ENCODE measurements around the gene PDZD4.

The PDZD4 gene

DNA sequence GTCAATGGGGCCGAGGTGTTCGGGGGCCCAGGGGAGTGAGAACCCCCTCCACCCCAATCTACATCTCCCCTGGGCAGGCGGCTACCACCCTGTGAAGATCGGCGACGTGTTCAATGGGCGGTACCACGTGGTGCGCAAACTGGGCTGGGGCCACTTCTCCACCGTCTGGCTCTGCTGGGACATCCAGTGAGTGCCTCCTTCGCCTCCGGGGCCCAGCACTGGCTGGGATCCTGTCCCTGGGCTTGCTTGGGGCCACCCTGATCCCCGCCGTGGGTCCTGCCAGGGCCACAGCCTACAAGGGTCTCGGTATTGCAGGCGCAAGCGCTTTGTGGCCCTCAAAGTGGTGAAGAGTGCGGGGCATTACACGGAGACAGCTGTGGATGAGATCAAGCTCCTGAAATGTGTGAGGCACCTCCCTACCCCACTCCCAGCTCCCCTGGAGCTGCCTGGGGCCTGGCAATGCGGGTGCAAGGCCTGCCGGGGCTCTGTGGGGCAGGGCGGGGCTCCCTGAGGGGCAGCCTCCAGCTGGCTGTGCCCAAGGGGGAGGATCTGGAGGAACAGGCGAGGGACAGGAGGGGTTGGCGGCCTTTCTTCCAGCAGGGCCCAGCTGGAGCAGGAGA is 48.8 kb downstream of the PDZD4 start:
- peaks cover 3% of the 10 kb centered on the region for H3K4me1 Mint-ChIP-seq (ENCODE audit: low read depth)
- H3K36me3 Mint-ChIP-seq (ENCODE audit: low read depth) = peaks cover 18% of the 10 kb centered on the region
- H3K4me3 Mint-ChIP-seq = no peak overlapping the region
- H3K27me3 Mint-ChIP-seq = peaks cover 17% of the 10 kb centered on the region
- DNase-seq = no peak
- H3K27ac Mint-ChIP-seq = no peak overlapping the region
- no peaks in the 10 kb centered on the region for H3K9me3 Mint-ChIP-seq

DNA sequence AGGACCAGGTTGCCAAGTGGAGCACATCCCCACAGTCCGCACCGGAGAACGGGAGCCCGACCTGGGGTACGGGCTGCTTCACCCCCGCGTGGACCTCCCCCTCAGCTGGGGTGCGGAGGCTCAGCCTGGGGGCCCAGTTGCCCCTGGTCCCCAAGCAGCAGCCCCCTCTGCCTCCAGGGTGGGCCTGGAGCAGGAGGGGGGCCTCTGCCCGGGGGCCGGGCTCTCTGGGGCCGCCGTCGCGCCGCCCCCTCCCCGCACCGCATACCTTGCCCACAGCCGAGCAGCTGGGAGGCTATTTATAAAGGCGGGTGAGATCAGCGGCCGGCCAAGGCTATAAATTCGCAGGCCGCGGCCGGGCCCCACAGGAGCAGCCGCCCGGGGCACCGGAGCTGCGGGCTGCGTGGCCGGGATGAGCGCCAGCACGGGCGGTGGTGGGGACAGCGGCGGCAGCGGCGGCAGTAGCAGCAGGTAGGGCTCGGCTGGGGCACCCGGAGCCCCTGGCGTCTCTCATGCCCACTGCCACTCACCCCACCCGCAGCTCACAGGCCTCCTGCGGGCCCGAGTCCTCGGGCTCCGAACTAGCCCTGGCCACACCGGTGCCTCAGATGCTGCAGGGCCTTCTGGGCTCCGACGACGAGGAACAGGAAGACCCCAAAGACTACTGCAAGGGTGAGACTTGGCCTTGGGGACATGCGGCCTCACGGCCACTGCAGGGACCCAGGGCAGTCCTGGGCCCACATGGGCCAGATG is 49.5 kb downstream of the PDZD4 start, which contains the start of gene SRPK3:
SRPK3 (plus strand) TSS at position 364 of the 750 bp plus-strand sequence; CDS start at position 410, 46 bp downstream.
- H3K4me3 Mint-ChIP-seq = no peak within 1 kb of the TSS
- no peak for DNase-seq
- no peaks in the 10 kb centered on the region for H3K9me3 Mint-ChIP-seq
- peaks cover 3% of the 10 kb centered on the region for H3K4me1 Mint-ChIP-seq (ENCODE audit: low read depth)
- H3K27me3 Mint-ChIP-seq = peaks cover 17% of the 10 kb centered on the region
- peaks cover 11% of the 10 kb centered on the region for H3K36me3 Mint-ChIP-seq (ENCODE audit: low read depth)
- H3K27ac Mint-ChIP-seq = no peak within 1 kb of the TSS

DNA sequence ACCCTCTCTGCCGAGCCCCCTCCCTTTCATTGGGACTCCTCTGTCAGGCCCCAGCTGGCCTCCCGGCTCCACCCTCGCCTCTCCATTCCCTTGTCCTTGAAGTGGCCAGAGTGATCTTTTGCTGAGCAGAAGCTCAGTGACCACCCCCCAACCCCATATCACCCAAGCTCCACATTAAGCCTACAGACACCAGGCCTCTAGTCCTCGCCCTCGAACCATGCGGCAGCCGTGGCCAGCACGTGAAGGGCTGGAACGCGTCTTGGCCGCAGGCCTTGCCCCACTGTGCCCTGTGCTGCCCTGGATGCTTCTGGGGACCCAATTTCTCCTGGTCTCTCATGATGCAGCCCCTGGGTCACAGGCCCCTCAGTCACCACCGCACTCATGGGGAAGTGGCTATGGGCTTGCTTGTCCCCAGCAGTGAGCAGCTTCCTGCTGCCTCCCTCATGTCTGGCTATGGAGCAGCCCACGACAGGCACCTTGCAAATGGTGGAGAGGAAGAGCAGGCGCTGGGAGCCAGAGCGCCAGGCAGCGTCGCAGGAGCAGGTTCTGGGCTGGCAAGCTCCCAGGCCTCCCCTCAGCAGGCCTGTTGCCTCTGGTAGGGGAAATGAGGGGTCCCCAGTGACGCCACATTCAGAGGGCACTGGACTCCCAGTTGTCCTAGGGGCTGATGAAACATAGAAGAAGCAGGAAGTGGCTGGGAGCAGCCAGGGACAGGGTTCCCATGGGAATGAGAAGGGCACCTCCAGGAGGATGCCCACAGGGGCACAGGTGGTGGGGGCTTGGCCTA is 50.3 kb downstream of the PDZD4 start:
- H3K4me3 Mint-ChIP-seq = no peak overlapping the region
- H3K9me3 Mint-ChIP-seq = no peaks in the 10 kb centered on the region
- H3K27ac Mint-ChIP-seq = no peak overlapping the region
- peaks cover 3% of the 10 kb centered on the region for H3K4me1 Mint-ChIP-seq (ENCODE audit: low read depth)
- DNase-seq = no peak
- H3K27me3 Mint-ChIP-seq = peaks cover 17% of the 10 kb centered on the region
- peaks cover 5% of the 10 kb centered on the region for H3K36me3 Mint-ChIP-seq (ENCODE audit: low read depth)

DNA sequence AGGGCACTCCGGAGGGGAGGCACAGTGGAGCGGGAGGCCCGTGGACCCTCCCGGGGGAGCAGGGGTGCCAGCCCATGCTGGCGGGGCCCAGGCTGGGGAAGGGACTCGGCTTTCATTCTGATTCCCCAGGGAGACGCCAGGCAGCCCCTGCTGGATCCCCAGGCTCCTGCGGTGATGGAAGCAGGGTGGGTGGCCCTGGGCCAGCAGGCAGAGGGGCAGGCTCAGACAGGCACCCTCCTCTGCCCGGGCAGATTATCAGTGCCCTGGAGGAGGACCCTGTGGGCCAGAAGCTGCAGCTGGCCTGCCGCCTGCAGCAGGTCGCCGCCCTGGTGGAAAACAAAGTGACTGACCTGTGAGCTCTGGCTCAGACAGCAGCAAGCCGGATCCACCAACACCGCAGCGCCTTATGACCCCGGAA is 51.7 kb downstream of the PDZD4 start:
- Mint-ChIP-seq H3K9me3 (no peaks in the 10 kb centered on the region), H3K4me3 (no peak overlapping the region), H3K36me3 (ENCODE audit: low read depth) (no peaks in the 10 kb centered on the region), H3K4me1 (ENCODE audit: low read depth) (peaks cover 3% of the 10 kb centered on the region), H3K27me3 (peaks cover 17% of the 10 kb centered on the region), H3K27ac (no peak overlapping the region)
- DNase-seq = no peak

DNA sequence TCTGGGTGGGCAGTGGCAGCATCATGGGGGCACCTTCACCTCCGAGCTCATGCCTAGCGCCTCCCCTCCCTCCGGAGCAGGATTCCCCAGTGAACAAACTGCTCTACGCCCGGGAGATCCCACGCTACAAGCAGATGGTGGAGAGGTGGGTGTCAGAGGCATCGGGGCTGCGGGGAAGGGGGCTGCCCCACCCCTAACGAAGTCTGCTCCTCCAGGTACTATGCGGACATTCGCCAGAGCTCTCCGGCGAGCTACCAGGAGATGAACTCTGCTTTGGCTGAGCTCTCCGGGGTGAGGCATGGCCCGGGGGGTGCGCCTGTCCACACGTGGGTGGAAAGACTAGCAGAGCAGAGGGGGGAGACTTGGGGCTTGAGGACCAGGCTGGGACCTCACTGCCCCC is 52.2 kb downstream of the PDZD4 start:
- H3K4me1 Mint-ChIP-seq (ENCODE audit: low read depth) = peaks cover 3% of the 10 kb centered on the region
- no peak overlapping the region for H3K4me3 Mint-ChIP-seq
- H3K27me3 Mint-ChIP-seq = peaks cover 13% of the 10 kb centered on the region
- H3K27ac Mint-ChIP-seq = no peak overlapping the region
- H3K36me3 Mint-ChIP-seq (ENCODE audit: low read depth) = no peaks in the 10 kb centered on the region
- no peak for DNase-seq
- H3K9me3 Mint-ChIP-seq = no peaks in the 10 kb centered on the region

DNA sequence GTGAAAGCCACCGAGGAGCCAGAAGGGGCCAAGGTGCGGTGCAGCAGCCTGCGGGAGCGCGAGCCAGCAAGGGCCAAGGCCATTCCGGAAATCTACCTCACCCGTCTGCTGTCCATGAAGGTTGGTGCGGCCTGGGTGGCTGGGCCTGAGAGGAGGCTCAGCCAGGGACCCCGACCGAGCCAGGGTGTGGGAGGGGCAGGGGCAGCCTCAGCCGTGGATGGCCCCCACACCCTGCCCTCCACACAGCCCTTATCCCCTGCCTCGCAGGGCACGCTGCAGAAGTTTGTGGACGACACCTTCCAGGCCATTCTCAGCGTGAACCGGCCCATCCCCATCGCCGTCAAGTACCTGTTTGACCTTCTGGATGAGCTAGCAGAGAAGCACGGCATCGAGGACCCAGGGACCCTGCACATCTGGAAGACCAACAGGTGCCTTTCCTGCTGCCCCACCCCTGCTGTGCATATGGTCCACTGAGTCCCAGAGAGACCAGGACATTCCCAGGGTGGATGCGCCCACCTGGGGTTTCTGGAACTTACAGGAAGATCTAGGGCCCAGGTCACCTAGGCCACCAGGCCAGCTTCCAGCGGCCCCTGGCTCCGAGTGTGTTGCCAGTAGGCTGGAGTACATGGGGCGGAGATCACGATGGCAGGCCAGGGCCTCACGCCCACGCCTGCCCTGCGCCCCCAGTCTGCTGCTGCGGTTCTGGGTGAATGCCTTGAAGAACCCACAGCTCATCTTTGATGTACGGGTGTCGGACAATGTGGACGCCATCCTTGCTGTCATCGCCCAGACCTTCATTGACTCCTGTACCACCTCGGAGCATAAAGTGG is 52.9 kb downstream of the PDZD4 start:
- Mint-ChIP-seq H3K36me3 (ENCODE audit: low read depth) (no peaks in the 10 kb centered on the region), H3K9me3 (no peaks in the 10 kb centered on the region), H3K4me3 (no peak overlapping the region), H3K4me1 (ENCODE audit: low read depth) (peaks cover 3% of the 10 kb centered on the region), H3K27me3 (peaks cover 13% of the 10 kb centered on the region), H3K27ac (no peak overlapping the region)
- no peak for DNase-seq

DNA sequence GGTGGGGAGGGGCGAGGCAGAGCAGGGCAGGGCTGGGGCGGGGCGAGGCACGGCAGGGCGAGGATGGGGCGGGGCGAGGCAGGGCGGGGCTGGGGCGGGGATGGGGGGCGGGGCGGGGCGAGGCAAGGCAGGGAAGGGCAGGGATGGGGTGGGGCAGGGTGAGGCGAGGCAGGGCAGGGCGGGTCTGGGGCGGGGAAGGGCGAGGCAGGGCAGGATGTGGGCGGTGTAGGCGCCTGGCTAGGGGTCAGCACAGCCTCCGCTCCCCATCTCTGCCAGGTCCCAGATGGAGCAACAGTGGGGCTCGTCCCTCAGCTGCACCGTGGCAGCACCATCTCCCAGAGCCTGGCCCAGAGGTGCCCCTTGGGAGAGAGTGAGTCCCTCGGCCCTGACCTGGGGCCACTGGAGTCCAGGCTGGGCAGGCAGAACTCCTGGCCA is 53.7 kb downstream of the PDZD4 start:
- Mint-ChIP-seq H3K27ac (no peak overlapping the region), H3K4me1 (ENCODE audit: low read depth) (peaks cover 3% of the 10 kb centered on the region), H3K27me3 (peaks cover 17% of the 10 kb centered on the region), H3K4me3 (no peak overlapping the region), H3K9me3 (no peaks in the 10 kb centered on the region), H3K36me3 (ENCODE audit: low read depth) (no peaks in the 10 kb centered on the region)
- no peak for DNase-seq

DNA sequence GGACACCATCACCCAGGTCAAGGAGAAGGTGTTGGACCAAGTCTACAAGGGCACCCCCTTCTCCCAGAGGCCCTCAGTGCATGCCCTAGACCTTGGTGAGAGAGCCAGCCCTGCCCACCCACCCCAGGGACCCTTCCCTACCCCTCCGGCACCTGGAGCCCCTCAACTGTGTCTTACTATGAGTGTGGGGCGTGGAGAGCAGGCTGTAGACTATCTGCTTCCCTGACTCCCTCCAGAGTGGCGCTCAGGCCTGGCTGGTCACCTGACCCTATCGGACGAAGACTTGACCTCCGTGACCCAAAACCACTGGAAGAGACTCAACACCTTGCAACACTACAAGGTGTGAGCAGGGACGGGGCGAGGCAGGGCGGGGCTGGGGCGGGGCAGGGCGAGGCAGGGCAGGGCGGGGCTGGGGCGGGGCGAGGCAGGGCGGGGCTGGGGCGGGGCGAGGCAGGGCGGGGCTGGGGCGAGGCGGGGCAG is 54.2 kb downstream of the PDZD4 start:
- peaks cover 17% of the 10 kb centered on the region for H3K27me3 Mint-ChIP-seq
- H3K4me3 Mint-ChIP-seq = no peak overlapping the region
- no peak overlapping the region for H3K27ac Mint-ChIP-seq
- H3K4me1 Mint-ChIP-seq (ENCODE audit: low read depth) = peaks cover 3% of the 10 kb centered on the region
- H3K36me3 Mint-ChIP-seq (ENCODE audit: low read depth) = no peaks in the 10 kb centered on the region
- H3K9me3 Mint-ChIP-seq = no peaks in the 10 kb centered on the region
- DNase-seq = no peak

DNA sequence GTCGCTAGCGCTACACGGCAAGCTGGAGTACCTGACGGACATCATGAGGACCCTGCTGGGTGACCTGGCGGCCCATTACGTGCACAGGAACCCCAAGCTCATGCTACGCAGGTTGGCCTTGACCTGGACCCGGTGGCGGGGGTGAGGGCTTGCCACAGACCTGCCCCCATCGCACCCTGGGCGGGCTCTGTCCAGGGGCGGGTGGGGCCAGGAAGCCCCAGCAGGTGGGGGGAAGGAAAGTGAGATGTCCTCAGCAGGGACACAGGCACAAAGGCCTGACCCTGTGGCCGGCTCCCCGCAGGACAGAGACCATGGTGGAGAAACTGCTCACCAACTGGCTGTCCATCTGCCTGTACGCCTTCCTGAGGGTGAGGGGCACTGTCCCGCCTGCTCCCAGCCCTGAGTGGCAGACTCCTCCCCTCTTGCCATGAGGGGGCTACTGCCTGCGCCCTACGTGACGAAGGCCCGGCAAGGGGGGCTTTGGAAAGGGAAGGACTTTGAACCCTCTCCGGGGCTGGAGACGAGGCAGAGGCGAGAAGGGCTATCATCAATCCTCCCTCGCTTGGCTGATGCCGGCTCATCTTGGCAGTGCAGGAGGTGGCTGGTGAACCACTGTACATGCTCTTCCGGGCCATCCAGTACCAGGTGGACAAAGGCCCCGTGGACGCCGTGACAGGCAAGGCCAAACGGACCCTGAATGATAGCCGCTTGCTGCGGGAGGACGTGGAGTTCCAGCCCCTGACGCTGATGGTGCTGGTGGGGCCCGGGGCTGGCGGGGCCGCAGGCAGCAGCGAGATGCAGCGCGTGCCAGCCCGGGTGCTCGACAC is 54.8 kb downstream of the PDZD4 start:
- H3K27ac Mint-ChIP-seq = no peak overlapping the region
- no peaks in the 10 kb centered on the region for H3K36me3 Mint-ChIP-seq (ENCODE audit: low read depth)
- H3K4me3 Mint-ChIP-seq = no peak overlapping the region
- H3K9me3 Mint-ChIP-seq = no peaks in the 10 kb centered on the region
- no peak for DNase-seq
- H3K4me1 Mint-ChIP-seq (ENCODE audit: low read depth) = peaks cover 3% of the 10 kb centered on the region
- peaks cover 17% of the 10 kb centered on the region for H3K27me3 Mint-ChIP-seq

DNA sequence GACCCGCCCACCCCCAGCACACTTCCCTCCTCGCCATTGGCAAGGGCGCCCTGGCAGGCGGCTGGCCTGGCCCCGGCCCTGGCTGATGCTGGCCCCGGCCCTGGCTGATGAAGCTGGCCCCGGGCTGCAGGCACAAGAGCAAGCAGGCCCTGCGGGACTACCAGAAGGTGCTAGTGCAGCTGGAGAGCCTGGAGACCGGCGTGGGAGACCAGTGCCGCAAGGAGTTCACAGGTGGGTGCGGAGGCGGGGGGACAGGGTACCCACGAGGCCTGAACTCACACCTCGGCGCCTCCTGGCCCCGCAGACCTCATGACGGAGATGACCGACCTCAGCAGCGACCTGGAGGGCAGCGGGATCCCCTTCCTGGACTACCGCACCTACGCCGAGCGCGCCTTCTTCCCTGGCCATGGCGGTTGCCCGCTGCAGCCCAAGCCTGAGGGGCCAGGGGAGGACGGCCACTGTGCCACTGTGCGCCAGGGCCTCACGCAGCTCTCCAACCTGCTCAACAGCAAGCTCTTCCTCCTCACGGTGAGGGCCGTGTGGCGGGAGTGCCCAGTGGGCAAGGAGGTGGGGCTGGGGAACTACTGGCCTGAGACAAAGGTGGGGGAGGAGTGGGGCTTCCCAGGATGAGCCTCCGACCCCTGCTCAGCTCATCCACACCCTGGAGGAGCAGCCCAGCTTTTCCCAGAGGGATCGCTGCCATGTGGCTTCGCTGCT is 55.6 kb downstream of the PDZD4 start:
- Mint-ChIP-seq H3K9me3 (no peaks in the 10 kb centered on the region), H3K36me3 (ENCODE audit: low read depth) (no peaks in the 10 kb centered on the region), H3K4me3 (no peak overlapping the region), H3K4me1 (ENCODE audit: low read depth) (no peaks in the 10 kb centered on the region), H3K27ac (no peak overlapping the region), H3K27me3 (peaks cover 14% of the 10 kb centered on the region)
- DNase-seq = no peak

DNA sequence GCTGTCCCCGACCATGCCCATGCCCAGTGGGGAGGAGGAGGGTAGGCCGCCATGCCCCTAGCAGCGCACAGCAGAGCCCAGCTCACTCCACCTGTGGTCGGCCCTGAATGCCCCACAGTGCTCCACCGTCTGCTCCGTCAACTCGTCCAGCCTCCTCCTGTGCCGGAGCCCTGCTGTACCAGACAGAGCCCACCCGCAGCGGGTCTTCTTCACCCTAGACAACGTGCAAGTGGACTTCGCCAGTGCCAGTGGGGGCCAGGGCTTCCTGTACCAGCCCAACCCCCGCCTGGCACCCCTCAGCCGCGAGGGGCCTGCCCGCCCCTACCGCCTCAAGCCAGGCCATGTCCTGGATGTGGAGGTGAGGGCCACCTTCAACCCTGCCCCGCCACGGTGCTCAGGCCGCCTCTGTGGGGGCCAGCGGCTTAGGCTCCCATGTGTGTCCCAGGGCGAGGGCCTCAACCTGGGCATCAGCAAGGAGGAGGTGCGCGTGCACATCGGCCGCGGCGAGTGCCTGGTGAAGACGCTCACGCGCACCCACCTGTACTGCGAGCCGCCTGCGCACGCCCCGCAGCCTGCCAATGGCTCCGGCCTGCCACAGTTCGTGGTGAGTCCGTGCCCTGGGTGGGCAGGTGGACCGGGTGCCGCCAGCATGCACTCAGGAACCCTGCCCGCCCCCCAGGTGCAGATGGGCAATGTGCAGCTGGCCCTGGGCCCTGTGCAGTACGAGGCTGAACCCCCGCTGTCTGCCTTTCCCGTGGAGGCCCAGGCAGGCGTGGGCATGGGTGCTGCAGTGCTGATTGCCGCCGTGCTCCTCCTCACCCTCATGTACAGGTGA is 56.4 kb downstream of the PDZD4 start:
- H3K4me1 Mint-ChIP-seq (ENCODE audit: low read depth) = no peaks in the 10 kb centered on the region
- no peaks in the 10 kb centered on the region for H3K36me3 Mint-ChIP-seq (ENCODE audit: low read depth)
- no peak overlapping the region for H3K27ac Mint-ChIP-seq

DNA sequence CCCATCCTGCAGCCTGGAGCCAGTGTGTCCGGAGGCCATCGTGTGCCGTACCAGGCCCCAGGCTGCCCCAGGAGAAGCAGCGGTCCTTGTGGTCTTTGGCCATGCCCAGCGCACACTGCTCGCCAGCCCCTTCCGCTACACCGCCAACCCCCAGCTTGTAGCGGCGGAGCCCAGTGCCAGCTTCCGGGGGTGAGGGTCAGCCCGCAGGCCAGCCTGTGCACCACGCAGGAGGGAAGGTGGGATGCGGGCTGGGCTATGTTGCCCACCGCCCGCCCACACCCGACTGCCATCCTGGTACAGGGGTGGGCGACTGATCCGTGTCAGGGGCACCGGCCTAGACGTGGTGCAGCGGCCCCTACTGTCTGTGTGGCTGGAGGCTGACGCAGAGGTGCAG is 57.1 kb downstream of the PDZD4 start:
- no peaks in the 10 kb centered on the region for H3K36me3 Mint-ChIP-seq (ENCODE audit: low read depth)
- no peak overlapping the region for H3K4me3 Mint-ChIP-seq
- no peak for DNase-seq
- no peak overlapping the region for H3K27ac Mint-ChIP-seq
- no peaks in the 10 kb centered on the region for H3K9me3 Mint-ChIP-seq
- H3K4me1 Mint-ChIP-seq (ENCODE audit: low read depth) = no peaks in the 10 kb centered on the region
- peaks cover 14% of the 10 kb centered on the region for H3K27me3 Mint-ChIP-seq

More for the DNA sequence above, 56.4 kb downstream of the PDZD4 start:
- no peaks in the 10 kb centered on the region for H3K9me3 Mint-ChIP-seq
- no peak overlapping the region for H3K4me3 Mint-ChIP-seq
- no peak for DNase-seq
- H3K27me3 Mint-ChIP-seq = peaks cover 14% of the 10 kb centered on the region
